ENCODE results near the gene TAAR1.
"Not testable (repeated sequence)": the region's sequence is repeated elsewhere in the genome, so short reads cannot be mapped to it uniquely, and the experiment has no call there.

The TAAR1 gene

GRCh38 chr6:132659082-132659481, at the start of gene TAAR1:
Gene TAAR1, minus strand, starts transcription at chr6:132659182. Its CDS starts 13,179 bp downstream, at chr6:132646003.
- DNase-seq (ENCODE audit: low read depth), result no peak

- DNase-seq (ENCODE audit: low read depth), result peak; percentile 61
Measured at GRCh38 chr6:132708771-132709170, 49.8 kb upstream of the TAAR1 start.

- DNase-seq (ENCODE audit: low read depth), result no peak
Measured at GRCh38 chr6:132708002-132708401, 49.0 kb upstream of the TAAR1 start.

- DNase-seq (ENCODE audit: low read depth), result not testable (repeated sequence)
Measured at GRCh38 chr6:132706756-132707155, 47.8 kb upstream of the TAAR1 start.

- peak; percentile 43 for DNase-seq (ENCODE audit: low read depth)
Measured at GRCh38 chr6:132703936-132704335, 45.0 kb upstream of the TAAR1 start.

GRCh38 chr6:132698608-132699007, 39.6 kb upstream of the TAAR1 start:
- DNase-seq (ENCODE audit: low read depth), result no peak

GRCh38 chr6:132695773-132696172, 36.8 kb upstream of the TAAR1 start:
- no peak for DNase-seq (ENCODE audit: low read depth)

- peak; percentile 82 for DNase-seq (ENCODE audit: low read depth)
Measured at GRCh38 chr6:132693478-132693877, 34.5 kb upstream of the TAAR1 start.

- DNase-seq (ENCODE audit: low read depth), result no peak
Measured at GRCh38 chr6:132690678-132691077, 31.7 kb upstream of the TAAR1 start.

GRCh38 chr6:132687306-132687705, 28.3 kb upstream of the TAAR1 start:
- peak; percentile 86 for DNase-seq (ENCODE audit: low read depth)

- no peak for DNase-seq (ENCODE audit: low read depth)
Measured at GRCh38 chr6:132686531-132686930, 27.5 kb upstream of the TAAR1 start.

GRCh38 chr6:132685009-132685408, 26.0 kb upstream of the TAAR1 start:
- no peak for DNase-seq (ENCODE audit: low read depth)

GRCh38 chr6:132684272-132684671, 25.3 kb upstream of the TAAR1 start:
- DNase-seq (ENCODE audit: low read depth), result peak; percentile 49

- peak; percentile 100 for DNase-seq (ENCODE audit: low read depth)
Measured at GRCh38 chr6:132683543-132683942, 24.6 kb upstream of the TAAR1 start.

GRCh38 chr6:132679094-132679493, 20.1 kb upstream of the TAAR1 start:
- peak; percentile 71 for DNase-seq (ENCODE audit: low read depth)

- DNase-seq (ENCODE audit: low read depth), result no peak
Measured at GRCh38 chr6:132675749-132676148, 16.8 kb upstream of the TAAR1 start.

GRCh38 chr6:132675002-132675401, 16.0 kb upstream of the TAAR1 start:
- DNase-seq (ENCODE audit: low read depth), result no peak

- DNase-seq (ENCODE audit: low read depth), result no peak
Measured at GRCh38 chr6:132673376-132674094, 14.6 kb upstream of the TAAR1 start.

GRCh38 chr6:132671295-132671694, 12.3 kb upstream of the TAAR1 start:
- DNase-seq (ENCODE audit: low read depth), result no peak

- peak; percentile 67 for DNase-seq (ENCODE audit: low read depth)
Measured at GRCh38 chr6:132669690-132670291, 10.8 kb upstream of the TAAR1 start.

- DNase-seq (ENCODE audit: low read depth), result no peak
Measured at GRCh38 chr6:132666118-132666517, 7.1 kb upstream of the TAAR1 start.

GRCh38 chr6:132664309-132665034, 5.5 kb upstream of the TAAR1 start:
- no peak for DNase-seq (ENCODE audit: low read depth)

- DNase-seq (ENCODE audit: low read depth), result peak; percentile 58
Measured at GRCh38 chr6:132663661-132664060, 4.7 kb upstream of the TAAR1 start.
